HEK293T (cell line): ENCODE data around the gene MYOZ1.

Experiments used
- ARNT ChIP-seq: fragments of 450-650 bp; IDR thresholded peaks from 2 replicates; pipeline ENCODE4 v1.6.1; 2017; ENCODE audit warnings: mild to moderate bottlenecking
- BHLHE40 ChIP-seq: fragments of 450-650 bp; IDR thresholded peaks from 2 replicates; pipeline ENCODE4 v1.6.1; 2016; ENCODE audit warnings: mild to moderate bottlenecking, moderate library complexity, borderline replicate concordance
- FOXA1 ChIP-seq: fragments of 450-650 bp; IDR thresholded peaks from 2 replicates; pipeline ENCODE4 v1.6.1; 2016; ENCODE audit warnings: mild to moderate bottlenecking
- FOXK2 ChIP-seq: fragments of 450-650 bp; IDR thresholded peaks from 2 replicates; pipeline ENCODE4 v1.6.1; 2016; ENCODE audit warnings: mild to moderate bottlenecking
- FOXM1 ChIP-seq: fragments of 450-650 bp; IDR thresholded peaks from 2 replicates; pipeline ENCODE4 v1.6.1; 2017; ENCODE audit warnings: mild to moderate bottlenecking, borderline replicate concordance
- PKNOX1 ChIP-seq: fragments of 450-650 bp; IDR thresholded peaks from 2 replicates; pipeline ENCODE4 v1.6.1; 2016
- TARDBP ChIP-seq: fragments of 450-650 bp; IDR thresholded peaks from 2 replicates; pipeline ENCODE4 v1.6.1; 2016

- no peak for TF ChIP-seq FOXA1
- no peak for TF ChIP-seq TARDBP
- TF ChIP-seq FOXK2 = no peak
- TF ChIP-seq FOXM1 = no peak
- TF ChIP-seq PKNOX1 = no peak
- TF ChIP-seq ARNT = no peak
- no peak for TF ChIP-seq BHLHE40
These were observed 12.4 kb upstream of the MYOZ1 start for GRCh38 chr10:73653701-73654100.
